ENCODE results near the gene KATNB1. TPM values are rescaled to one million over a fixed set of nuclear protein-coding genes. Genes with fewer than 3 reads are reported as not detected.

Gene KATNB1
- total RNA-seq, 1 experiment from 2014 or later = 30.6 TPM

- BruUV-seq (replicated peaks) = no TSS peak
- DNase-seq (ENCODE audit: unreplicated experiment) = no peak
- CTCF ChIA-PET = interaction anchor here (1.2 kb wide), 1 partner anchor 76 kb away, joined by 3 read pairs; no protein-coding TSS in a partner anchor
Observed at GRCh38 chr16:57787519-57787905, 51.9 kb downstream of the KATNB1 start.

GRCh38 chr16:57788252-57788841 is 52.8 kb downstream of the KATNB1 start:
- Mint-ChIP-seq H3K27ac (ENCODE audit: low read depth, unreplicated experiment) (no peak overlapping the region), H3K36me3 (ENCODE audit: insufficient read depth, unreplicated experiment) (peaks cover 21% of the 10 kb centered on the region), H3K27me3 (ENCODE audit: insufficient read depth, unreplicated experiment) (no peaks in the 10 kb centered on the region), H3K4me3 (ENCODE audit: unreplicated experiment) (no peak overlapping the region), H3K9me3 (ENCODE audit: unreplicated experiment) (no peaks in the 10 kb centered on the region), H3K4me1 (ENCODE audit: insufficient read depth, unreplicated experiment) (no peaks in the 10 kb centered on the region)
- intact Hi-C loops (cut with micrococcal nuclease) = no loop called here
- no TSS peak for BruUV-seq (replicated peaks)
- POLR2A ChIA-PET = interaction anchor here (0.7 kb wide), 1 partner anchor 72 kb away, joined by 3 read pairs; no protein-coding TSS in a partner anchor
- no peak for DNase-seq (ENCODE audit: unreplicated experiment)
- no peak for TF ChIP-seq CTCF (IDR thresholded peaks at IDR 0.05; ENCODE audit: unreplicated experiment)
- CTCF ChIA-PET = no interaction called here

More at GRCh38 chr16:57787519-57787905, 51.9 kb downstream of the KATNB1 start:
- H3K27ac Mint-ChIP-seq (ENCODE audit: low read depth, unreplicated experiment) = no peak overlapping the region
- H3K9me3 Mint-ChIP-seq (ENCODE audit: unreplicated experiment) = no peaks in the 10 kb centered on the region
- no peak for TF ChIP-seq CTCF (IDR thresholded peaks at IDR 0.05; ENCODE audit: unreplicated experiment)
- H3K4me1 Mint-ChIP-seq (ENCODE audit: insufficient read depth, unreplicated experiment) = peaks cover 6% of the 10 kb centered on the region
- no peaks in the 10 kb centered on the region for H3K27me3 Mint-ChIP-seq (ENCODE audit: insufficient read depth, unreplicated experiment)
- no peak overlapping the region for H3K4me3 Mint-ChIP-seq (ENCODE audit: unreplicated experiment)
- peaks cover 27% of the 10 kb centered on the region for H3K36me3 Mint-ChIP-seq (ENCODE audit: insufficient read depth, unreplicated experiment)
- POLR2A ChIA-PET = no interaction called here
- intact Hi-C loops (cut with micrococcal nuclease) = no loop called here

- DNase-seq (ENCODE audit: unreplicated experiment) = no peak
- H3K27ac Mint-ChIP-seq (ENCODE audit: low read depth, unreplicated experiment) = no peak overlapping the region
- TF ChIP-seq CTCF (IDR thresholded peaks at IDR 0.05; ENCODE audit: unreplicated experiment) = no peak
- ChIA-PET POLR2A (interaction anchor here (0.7 kb wide), 1 partner anchor 28 kb away, joined by 3 read pairs; no protein-coding TSS in a partner anchor), CTCF (no interaction called here)
- intact Hi-C loops (cut with micrococcal nuclease) = no loop called here
- H3K27me3 Mint-ChIP-seq (ENCODE audit: insufficient read depth, unreplicated experiment) = no peaks in the 10 kb centered on the region
- H3K36me3 Mint-ChIP-seq (ENCODE audit: insufficient read depth, unreplicated experiment) = peaks cover 22% of the 10 kb centered on the region
- H3K4me3 Mint-ChIP-seq (ENCODE audit: unreplicated experiment) = no peak overlapping the region
- no peaks in the 10 kb centered on the region for H3K4me1 Mint-ChIP-seq (ENCODE audit: insufficient read depth, unreplicated experiment)
- no TSS peak for BruUV-seq (replicated peaks)
- no peaks in the 10 kb centered on the region for H3K9me3 Mint-ChIP-seq (ENCODE audit: unreplicated experiment)
Observed at GRCh38 chr16:57788951-57789350, 53.4 kb downstream of the KATNB1 start.

GRCh38 chr16:57791195-57791892 is 55.8 kb downstream of the KATNB1 start:
- intact Hi-C loops (cut with micrococcal nuclease) = no loop called here
- H3K9me3 Mint-ChIP-seq (ENCODE audit: unreplicated experiment) = no peaks in the 10 kb centered on the region
- peaks cover 27% of the 10 kb centered on the region for H3K36me3 Mint-ChIP-seq (ENCODE audit: insufficient read depth, unreplicated experiment)
- peaks cover 5% of the 10 kb centered on the region for H3K4me1 Mint-ChIP-seq (ENCODE audit: insufficient read depth, unreplicated experiment)
- H3K27ac Mint-ChIP-seq (ENCODE audit: low read depth, unreplicated experiment) = no peak overlapping the region
- no TSS peak for BruUV-seq (replicated peaks)
- no peak for DNase-seq (ENCODE audit: unreplicated experiment)
- CTCF ChIA-PET = interaction anchor here (0.6 to 7.7 kb wide), 5 partner anchors 9 to 213 kb away, joined by 3 to 176 read pairs (median 5); no protein-coding TSS in a partner anchor
- no peak for TF ChIP-seq CTCF (IDR thresholded peaks at IDR 0.05; ENCODE audit: unreplicated experiment)
- no peaks in the 10 kb centered on the region for H3K27me3 Mint-ChIP-seq (ENCODE audit: insufficient read depth, unreplicated experiment)
- POLR2A ChIA-PET = no interaction called here
- H3K4me3 Mint-ChIP-seq (ENCODE audit: unreplicated experiment) = no peak overlapping the region

Measured in MCF 10A (cell line).